Measurements from ENCODE around the gene TMEM108.

TMEM108 gene

DNA sequence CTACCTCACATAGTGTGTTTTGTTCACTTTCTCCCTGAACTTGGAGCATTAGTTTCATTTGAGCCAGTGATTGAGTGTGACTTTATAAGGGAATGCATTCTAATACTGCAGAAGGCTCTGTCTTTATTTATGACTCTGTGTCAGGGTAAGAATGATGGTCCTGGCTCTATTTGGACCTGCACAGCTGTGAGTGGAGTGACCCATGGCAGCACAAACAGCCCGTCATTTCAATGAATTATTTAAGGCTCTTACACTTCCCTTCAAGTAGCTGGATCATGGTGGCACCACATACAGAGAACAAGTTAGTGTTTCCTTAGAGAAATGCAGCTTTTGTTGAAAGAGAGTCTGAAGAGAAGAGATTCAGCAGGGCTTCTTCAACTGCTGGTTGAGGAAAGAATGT lies 16.4 kb downstream of the TMEM108 start:
- DNase-seq (ENCODE audit: low spot score): no peak

DNA sequence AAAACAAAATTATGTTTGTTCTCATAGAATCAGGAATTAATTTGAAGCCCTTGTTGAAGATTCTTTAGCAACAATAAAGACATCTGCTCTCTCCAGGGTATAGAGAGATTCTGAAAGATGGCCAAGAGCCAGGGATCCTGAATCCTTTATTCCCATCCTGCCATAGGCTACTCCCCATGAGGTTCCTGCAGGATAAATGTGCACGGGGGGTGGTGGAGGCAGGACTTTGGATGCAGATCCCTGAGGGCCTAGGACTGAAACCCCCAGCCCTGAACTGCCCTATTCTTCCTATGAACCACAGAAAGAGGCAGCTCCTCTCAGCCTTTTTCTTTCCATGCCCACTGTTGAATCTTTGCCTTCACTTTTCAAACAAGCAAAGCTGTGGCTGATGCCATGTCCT lies 17.1 kb downstream of the TMEM108 start:
- DNase-seq (ENCODE audit: low spot score): no peak

DNA sequence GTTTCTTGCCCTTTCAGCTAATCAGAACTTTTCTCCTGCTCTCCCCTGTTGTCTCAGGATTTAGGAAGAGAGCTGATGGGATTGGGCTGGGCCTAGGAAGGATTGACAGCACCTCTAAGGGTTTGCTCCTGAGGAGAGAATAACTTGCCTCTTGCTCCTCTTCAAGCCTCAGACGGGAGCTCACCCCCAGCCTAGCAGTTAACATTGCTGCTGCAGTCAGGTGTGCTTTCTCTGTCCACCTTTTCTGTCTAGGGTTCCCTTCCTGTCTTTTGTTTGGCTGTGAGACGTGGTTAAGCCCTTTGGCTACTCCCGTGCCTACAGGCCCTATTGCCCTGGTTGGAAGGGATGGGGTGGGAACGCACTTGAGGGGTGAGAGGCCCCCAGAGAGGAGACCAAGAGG lies 20.1 kb downstream of the TMEM108 start:
- no peak for DNase-seq (ENCODE audit: low spot score)

GRCh38 chr3:133058831-133059230 lies 20.6 kb downstream of the TMEM108 start:
- no peak for DNase-seq (ENCODE audit: low spot score)

GRCh38 chr3:133065193-133065961 lies 27.2 kb downstream of the TMEM108 start:
- no peak for DNase-seq (ENCODE audit: low spot score)

- DNase-seq (ENCODE audit: low spot score): no peak
Observed at GRCh38 chr3:133066026-133066425, 27.8 kb downstream of the TMEM108 start.

DNA sequence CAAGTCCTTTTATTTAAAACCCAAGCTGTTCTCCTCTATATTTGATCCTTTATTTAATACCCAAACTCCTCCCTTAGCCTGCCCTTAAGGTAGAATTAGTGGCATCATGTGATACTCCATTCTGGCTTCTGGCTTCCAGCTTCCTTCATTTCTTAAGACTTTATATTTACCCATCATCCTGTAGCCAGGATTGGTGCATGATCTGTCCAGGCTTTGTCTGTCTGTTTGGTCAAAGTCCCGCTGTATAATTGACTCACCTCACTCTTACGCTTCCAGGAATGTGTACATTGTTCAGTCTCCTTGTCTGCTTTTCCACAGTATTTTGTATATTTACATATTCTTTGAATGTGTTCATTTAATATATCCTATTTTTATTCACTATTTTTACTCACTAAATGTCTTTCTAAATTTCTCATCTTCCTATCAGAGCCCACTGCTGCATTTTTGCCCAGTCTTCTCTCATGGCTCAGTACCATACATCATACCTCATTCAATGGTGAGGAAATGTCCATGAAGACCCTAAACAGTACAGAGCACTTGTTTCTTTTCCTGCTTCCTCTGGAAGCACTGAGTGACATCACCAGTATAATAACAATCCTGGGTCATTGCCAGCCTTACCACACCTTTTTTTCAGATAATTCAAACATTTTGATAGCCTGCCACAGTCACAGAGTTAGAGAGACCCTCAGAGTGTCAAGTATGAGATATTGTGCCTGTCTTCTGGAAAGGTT lies 31.5 kb downstream of the TMEM108 start:
- no peak for DNase-seq (ENCODE audit: low spot score)

DNA sequence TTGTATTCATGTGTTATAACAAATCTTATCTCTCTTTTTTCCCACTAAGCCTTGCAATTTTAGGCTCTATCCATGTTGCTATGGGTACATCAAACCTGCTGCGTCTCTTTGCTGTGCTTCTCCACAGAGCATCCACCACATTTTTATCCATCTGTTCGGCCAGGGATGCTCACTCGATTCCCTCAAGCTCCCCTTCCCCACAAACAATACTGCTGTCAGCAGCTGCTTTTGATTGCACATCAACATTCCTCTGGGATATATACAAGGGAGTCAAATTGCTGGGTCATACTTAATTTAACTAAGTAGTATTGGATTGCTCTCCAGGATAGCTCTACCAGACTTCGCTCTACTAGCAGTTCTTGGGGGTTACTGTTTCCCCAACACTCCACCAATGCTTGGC lies 36.8 kb downstream of the TMEM108 start:
- no peak for DNase-seq (ENCODE audit: low spot score)

DNA sequence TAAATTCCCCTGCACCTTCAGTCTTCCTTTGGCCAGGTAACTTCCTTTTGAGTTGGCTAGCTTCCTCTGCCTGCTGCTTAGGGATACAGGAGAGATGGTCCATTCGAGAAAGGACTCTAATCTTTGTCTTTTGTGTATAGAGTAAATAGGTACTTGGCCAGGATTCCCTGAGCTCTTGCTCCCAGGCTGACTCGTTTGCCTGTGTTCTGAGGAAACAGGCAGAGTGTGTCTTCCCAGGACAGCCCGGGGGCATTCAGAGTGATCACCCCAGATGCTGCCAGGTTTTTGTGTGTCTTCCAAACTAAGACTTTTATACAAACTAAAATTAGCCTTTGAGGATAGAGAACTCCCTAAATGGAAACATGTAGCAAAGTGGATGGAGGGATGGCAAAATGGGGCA lies 39.5 kb downstream of the TMEM108 start:
- no peak for DNase-seq (ENCODE audit: low spot score)

- no peak for DNase-seq (ENCODE audit: low spot score)
Observed at GRCh38 chr3:133079621-133080020, 41.4 kb downstream of the TMEM108 start.

GRCh38 chr3:133081016-133081415 lies 42.8 kb downstream of the TMEM108 start:
- no peak for DNase-seq (ENCODE audit: low spot score)

DNA sequence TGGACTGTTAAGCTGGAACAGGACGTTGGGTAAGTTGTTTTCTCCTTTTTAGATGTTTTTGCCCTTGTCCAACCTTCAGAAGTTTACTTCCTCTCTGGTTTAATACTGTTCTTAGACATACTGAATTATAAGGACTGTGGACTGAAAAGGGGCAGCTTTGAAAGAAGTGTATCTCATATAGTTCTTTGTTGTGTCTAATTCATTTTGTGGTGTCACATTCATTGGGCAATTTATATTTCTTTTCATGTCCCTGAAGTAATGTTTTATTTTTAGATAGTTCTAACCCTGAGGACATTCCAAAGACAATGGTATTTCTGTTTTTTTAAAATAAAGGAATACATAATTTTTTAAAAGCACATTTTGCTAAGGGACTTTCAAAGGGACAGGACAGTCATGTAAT lies 45.2 kb downstream of the TMEM108 start:
- DNase-seq (ENCODE audit: low spot score): no peak

GRCh38 chr3:133089906-133090485 lies 51.8 kb downstream of the TMEM108 start:
- DNase-seq (ENCODE audit: low spot score): no peak

- DNase-seq (ENCODE audit: low spot score): no peak
Observed at GRCh38 chr3:133092681-133093080, 54.5 kb downstream of the TMEM108 start.

- DNase-seq (ENCODE audit: low spot score): no peak
Observed at GRCh38 chr3:133093366-133093765, 55.2 kb downstream of the TMEM108 start.

GRCh38 chr3:133096900-133097613 lies 58.9 kb downstream of the TMEM108 start:
- no peak for DNase-seq (ENCODE audit: low spot score)

DNA sequence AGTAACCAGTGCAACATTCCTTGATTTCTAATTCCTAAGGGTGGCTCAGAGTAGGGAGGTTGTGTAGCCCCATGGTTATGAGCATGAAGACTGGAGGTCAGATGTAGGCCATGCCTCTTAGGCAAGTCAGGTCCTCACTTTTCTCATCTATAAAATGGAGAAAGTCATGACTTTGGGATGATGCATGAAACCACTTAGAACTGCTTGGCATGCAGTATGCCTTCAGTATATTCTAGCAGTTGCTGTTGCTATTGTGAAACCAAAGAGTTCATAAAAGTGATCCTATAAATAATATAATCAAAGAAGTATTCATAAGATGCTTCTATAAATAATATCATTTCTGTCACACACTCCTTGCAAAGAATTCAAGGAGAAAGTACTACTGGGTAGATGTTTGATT lies 65.5 kb downstream of the TMEM108 start:
- DNase-seq (ENCODE audit: low spot score): no peak

- no peak for DNase-seq (ENCODE audit: low spot score)
Observed at GRCh38 chr3:133106169-133106568, 68.0 kb downstream of the TMEM108 start.

- DNase-seq (ENCODE audit: low spot score): no peak
Observed at GRCh38 chr3:133112666-133113065, 74.5 kb downstream of the TMEM108 start.

DNA sequence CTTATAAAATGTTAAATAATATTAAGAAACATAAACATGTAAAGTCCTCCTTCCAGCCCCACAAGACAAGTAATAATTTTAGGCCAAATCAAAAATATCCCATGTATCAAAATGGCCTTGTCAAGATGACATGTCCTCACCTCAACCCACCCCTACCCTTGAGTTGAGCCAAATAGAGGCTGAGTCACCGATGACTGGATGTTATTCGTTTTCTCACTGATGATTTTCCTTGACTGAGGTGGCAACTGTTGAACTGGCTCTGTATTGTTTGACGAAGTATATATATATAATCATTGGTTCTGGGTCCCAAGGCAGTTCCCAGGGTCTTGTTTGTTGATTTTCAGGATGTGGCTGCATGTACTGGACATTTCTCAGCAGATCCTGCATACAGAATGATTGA lies 75.3 kb downstream of the TMEM108 start:
- DNase-seq (ENCODE audit: low spot score): no peak

DNA sequence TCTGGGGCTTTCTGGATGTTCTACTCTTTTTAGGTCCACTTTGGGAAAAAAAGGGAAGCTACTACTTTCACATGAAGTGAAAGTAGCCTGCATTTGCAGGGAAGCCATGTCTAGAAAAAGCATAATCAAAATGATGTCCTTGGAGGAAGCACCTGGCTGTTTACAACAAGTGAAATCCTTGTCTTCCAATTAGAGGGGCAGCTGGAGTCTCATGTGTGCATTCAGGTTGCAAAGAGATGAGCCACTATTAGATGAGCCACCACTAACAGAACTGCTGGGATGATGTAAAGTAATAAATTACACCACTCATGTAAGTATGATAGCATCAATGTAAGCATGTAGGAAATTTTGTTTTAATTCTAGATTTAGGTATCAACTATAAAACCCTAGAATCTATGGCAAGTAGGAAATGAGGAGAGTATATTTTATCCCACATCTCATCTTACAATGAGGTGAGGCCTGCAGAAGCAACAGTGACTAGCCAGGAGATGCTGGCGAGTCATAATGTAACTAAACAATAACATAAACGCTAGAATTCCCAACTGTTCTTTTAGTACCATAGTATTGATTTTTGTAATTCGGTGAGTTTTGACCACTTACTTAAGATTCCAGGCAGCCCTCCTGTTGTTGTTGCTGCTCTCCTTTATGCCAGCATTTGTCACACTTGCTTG lies 75.9 kb downstream of the TMEM108 start:
- DNase-seq (ENCODE audit: low spot score): no peak

DNA sequence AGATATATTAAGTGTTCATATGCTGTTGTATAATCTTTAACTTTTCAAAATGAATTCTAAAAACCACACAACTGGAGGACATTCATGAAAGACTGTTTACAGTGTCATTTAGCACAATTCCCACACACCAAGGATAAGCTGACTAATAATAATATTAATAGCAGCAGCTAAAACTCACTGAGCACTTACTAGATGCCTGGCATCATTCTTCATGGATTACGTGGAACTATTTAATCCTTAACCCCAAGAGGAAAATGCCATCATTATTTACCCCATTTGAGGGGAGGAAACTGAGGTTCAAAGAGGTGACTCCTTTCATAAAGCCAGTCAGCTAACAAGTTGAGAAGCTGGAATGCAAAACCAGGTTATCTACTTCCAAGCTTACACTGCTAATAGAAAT lies 77.0 kb downstream of the TMEM108 start:
- DNase-seq (ENCODE audit: low spot score): no peak
